Dedifferentiated amniotic fluid mesenchymal stem cell (primary cell): ENCODE measurements around the gene SSX4B.
"Not testable (repeated sequence)": the region's sequence is repeated elsewhere in the genome, so short reads cannot be mapped to it uniquely, and the experiment has no call there.

Experiments used
- DNase-seq: peaks from one replicate; pipeline ENCODE4 v3.0.0-alpha.2; 2016; ENCODE audit errors: extremely low spot score

SSX4B gene

DNA sequence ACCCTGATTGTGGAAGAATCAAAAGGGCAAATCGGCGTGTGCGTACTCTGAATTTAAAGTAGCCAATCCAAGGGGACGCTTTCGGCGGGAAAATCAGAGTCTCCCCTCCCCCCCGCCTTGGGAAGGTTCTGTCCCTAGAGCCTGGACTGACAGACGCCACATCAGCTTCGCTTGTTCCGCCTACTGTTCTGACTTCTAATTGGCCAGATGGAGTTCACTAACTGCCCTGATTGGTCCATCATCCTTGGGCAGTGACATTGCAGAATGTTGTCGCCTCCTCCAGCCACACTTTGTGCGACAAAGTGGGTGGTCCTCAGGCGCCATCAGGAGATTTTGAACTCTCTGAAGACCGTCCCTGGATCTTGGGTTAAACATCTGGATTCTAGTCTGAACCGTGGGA is at the start of gene SSX4B:
SSX4B (minus strand) TSS at position 101 of the 400 bp plus-strand sequence. CDS start 588 bp downstream, outside the sequence.
- not testable (repeated sequence) for DNase-seq

DNA sequence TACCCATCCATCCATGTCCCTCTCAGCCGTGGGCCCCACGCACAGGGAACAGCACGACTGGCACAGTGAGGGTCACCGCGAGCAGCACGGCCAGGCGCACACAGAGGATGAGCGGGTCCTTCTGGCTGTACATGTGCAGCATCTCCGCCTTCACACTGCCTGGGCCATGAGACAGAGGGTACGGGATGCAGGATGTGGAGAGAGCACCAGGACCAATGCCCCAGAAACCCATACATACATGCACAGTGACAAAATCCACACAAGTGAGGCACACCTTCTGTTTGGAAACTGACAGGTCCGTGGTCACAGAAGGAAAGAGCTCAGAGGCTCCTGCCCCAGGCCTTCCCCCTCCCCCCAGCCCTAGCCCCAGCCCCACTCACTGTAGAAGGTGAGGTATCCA is 48.8 kb upstream of the SSX4B start:
- DNase-seq = no peak

DNA sequence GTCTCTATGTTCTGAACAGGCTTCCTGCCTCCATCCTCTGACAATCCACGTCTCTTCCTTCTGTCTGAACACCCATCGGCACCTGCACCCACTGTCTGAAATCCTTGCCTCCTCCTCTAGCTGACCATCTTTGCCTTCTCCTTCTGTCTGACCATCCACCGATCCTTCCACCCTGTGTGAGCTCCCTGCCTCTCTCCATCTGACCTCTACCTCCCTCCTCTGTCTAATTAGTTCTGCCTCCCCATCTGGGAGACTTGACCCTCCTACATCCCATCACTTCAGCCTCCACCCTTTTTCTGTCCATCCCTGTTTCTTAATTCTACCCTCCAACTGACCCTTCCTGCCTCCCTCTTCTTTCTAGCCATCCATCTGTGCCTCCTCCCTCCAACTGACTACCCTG is 48.3 kb upstream of the SSX4B start:
- no peak for DNase-seq

- no peak for DNase-seq
These were observed 47.7 kb upstream of the SSX4B start for GRCh38 chrX:48459483-48459882.

GRCh38 chrX:48458711-48459110 is 47.0 kb upstream of the SSX4B start:
- no peak for DNase-seq

- no peak for DNase-seq
These were observed 45.0 kb upstream of the SSX4B start for GRCh38 chrX:48456628-48457331.

- DNase-seq = no peak
These were observed 39.9 kb upstream of the SSX4B start for GRCh38 chrX:48451708-48452107.

GRCh38 chrX:48450076-48450475 is 38.3 kb upstream of the SSX4B start:
- no peak for DNase-seq

- DNase-seq = not testable (repeated sequence)
These were observed 35.4 kb upstream of the SSX4B start for GRCh38 chrX:48447201-48447600.

DNA sequence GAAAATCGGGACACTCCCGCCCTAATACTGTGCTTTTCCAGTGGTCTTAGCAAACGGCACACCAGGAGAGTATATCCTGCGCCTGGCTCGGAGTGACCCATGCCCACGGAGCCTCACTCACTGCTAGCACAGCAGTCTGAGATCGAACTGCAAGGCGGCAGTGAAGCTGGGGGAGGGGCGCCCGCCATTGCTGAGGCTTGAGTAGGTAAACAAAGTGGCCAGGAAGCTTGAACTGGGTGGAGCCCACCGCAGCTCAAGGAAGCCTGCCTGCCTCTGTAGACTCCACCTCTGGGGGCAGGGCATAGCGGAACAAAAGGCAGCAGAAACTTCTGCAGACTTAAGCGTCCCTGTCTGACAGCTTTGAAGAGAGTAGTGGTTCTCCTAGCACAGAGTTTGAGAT is 22.0 kb upstream of the SSX4B start:
- not testable (repeated sequence) for DNase-seq

GRCh38 chrX:48430166-48430565 is 18.4 kb upstream of the SSX4B start:
- DNase-seq = not testable (repeated sequence)

DNA sequence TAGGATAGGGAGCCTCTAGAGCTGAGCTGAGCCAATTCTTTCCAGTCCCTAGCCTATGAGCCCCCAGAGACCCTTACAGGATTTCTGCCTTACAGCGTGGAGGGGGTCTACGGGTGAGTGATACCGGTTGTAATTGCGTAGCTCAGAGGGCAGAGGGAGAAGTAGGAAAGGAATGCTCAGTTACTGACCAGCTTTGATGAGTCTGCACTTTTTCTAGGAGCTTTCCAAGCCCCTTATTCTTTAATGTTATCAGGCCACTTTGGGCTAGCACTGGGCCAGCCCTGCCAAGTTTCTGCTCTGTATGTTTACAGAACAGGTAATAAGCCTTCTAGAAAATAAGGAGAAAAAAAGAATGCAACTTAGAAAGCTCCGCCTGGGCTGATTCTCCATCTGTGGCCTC is 17.8 kb upstream of the SSX4B start:
- DNase-seq = not testable (repeated sequence)

DNA sequence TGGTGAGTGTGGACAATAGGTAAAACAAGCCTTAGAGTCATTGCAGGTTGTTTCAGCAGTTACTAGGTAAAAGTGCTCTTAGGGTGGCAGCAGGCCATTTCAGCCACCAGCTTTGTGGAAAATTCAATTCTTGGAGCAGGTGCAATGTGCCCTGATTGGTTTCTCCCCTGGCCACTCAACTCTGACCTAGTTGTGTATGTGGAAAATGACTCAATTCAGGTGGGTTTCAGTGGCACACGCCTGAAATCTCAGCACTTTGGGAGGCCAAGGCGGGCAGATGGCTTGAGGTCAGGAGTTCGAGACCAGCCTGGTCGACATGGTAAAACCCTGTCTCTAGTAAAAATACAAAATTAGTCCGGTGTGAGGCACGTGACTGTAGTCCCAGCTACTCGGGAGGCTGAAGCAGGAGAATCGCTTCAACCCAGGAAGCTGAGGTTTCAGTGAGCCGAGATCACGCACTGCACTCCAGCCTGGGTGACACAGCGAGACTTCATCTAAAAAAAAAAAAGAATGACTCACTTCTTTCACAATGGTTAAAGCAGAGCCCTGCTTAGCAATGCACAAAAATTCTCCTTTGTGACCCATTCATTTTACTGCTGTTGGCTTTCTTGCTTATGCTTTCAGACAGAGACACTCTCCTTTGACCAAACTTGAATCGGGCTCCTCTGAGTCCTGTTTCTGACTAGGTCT is 15.4 kb upstream of the SSX4B start:
- not testable (repeated sequence) for DNase-seq

DNA sequence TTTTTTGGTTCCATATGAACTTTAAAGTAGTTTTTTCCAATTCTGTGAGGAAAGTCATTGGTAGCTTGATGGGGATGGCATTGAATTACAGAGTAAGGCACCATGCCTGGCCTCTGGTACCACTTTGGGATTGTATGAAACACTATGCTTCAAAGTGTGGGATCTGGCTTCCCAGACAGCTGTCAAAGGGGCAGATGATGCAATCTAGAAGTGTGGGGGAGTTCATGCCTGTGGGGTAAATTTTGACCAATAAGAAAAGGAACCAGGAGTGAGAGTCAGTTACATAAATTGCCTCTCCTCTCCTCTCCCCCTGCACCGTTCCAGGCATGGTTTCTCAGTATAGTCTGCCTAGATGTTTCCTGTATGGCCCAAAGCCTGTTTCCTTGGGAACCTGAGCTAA is 13.9 kb downstream of the SSX4B start:
- DNase-seq = peak; percentile 1

GRCh38 chrX:48396931-48397330 is 14.8 kb downstream of the SSX4B start:
- DNase-seq = not testable (repeated sequence)

DNA sequence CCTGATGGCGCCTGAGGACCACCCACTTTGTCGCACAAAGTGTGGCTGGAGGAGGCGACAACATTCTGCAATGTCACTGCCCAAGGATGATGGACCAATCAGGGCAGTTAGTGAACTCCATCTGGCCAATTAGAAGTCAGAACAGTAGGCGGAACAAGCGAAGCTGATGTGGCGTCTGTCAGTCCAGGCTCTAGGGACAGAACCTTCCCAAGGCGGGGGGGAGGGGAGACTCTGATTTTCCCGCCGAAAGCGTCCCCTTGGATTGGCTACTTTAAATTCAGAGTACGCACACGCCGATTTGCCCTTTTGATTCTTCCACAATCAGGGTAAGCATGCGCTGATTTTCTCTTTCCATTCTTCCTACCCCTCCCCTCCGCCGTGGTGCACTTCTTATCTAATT is 28.5 kb downstream of the SSX4B start, which contains the start of gene SSX4:
SSX4 (plus strand) TSS at position 301 of the 400 bp plus-strand sequence. CDS start 515 bp downstream, outside the sequence.
- not testable (repeated sequence) for DNase-seq

DNA sequence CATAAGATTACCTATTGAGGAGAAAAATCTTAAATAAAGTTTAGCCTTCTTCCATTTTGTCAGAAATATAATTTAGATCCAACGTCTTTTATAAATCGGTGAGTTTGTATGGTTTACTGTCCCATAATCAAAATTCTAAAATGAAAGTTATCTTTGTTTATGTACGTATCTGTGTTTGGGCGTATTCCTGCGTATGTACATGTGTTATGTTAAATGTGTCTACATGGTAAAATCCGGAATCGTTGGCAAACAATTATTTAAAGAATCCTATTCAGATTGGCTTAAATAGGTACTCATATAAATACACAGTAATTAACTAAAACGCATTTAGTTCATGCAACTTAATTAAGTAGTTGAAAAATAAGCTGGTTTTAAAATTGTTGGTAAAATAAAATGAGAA is 41.4 kb downstream of the SSX4B start:
- DNase-seq = not testable (repeated sequence)

GRCh38 chrX:48367717-48368408 is 43.9 kb downstream of the SSX4B start:
- DNase-seq = not testable (repeated sequence)

- not testable (repeated sequence) for DNase-seq
These were observed 52.5 kb downstream of the SSX4B start for GRCh38 chrX:48359281-48359680.

- no peak for DNase-seq
These were observed 54.1 kb downstream of the SSX4B start for GRCh38 chrX:48357681-48358080.

DNA sequence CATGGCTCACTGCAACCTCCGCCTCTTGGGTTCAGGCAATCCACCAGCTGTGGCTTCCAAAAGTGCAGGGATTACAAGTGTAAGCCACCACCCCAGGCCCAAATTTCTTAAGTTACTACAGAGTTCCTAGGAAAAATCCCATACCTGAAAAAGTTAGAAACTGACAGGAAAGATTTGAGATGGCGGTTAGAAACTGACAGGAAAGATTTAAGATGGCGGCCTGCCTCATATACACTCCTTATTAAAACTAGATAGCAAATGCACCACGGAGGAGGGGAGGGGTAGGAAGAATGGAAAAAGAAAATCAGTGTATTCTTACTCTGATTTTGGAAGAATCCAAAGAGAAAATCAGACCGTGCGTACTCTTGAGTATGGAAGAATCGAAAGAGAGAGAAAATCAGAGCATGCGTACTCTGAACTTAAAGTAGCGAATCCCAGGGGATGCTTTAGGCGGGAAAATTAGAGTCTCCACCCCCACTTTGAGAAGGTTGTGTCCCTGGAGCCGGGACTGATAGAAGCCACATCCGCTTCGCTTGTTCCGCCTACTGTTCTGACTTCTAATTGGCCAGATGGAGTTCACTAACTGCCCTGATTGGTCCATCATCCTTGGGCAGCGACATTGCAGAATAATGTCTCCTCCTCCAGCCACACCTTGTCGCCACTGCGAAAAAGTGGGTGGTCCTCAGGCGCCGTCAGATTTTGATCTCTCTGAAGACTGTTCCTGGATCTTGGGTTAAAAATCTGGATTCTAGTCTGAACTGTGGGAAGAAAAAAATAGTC is 55.3 kb downstream of the SSX4B start, which contains the start of gene SSX3:
SSX3 (minus strand) TSS at position 389 of the 780 bp plus-strand sequence. CDS start 1,454 bp downstream, outside the sequence.
- DNase-seq = not testable (repeated sequence)
